Gastrocnemius medialis (tissue), 4 donors: Measurements from ENCODE around the gene PRKD1. TPM values are rescaled to one million over a fixed set of nuclear protein-coding genes. Genes with fewer than 3 reads are reported as not detected.

ENCODE experiments used
- ATAC-seq, 2 donors: fragments of 150-250 bp; one replicate each; pipeline ENCODE4 v1.9.1; 2016
- DNase-seq, 2 donors: peaks; one replicate each; pipeline ENCODE4 v3.0.0-alpha.2; 2019
- H3K27ac ChIP-seq, 4 donors: fragments of 200-600 bp; sonication (generic); 1 replicate in 1 of 4; 2 replicates in 3 of 4; pipeline ENCODE4 v1.5.1; 2016 to 2018; ENCODE audit warnings: mild to moderate bottlenecking in 2 of 4, moderate library complexity in 1 of 4
- H3K27me3 ChIP-seq, 3 donors: fragments of 200-600 bp; sonication (generic) in 2 of 3; 1 replicate in 1 of 3; 2 replicates in 2 of 3; pipeline versions ENCODE4 v1.5.1 to v1.6.0; 2016 to 2019; ENCODE audit warnings: mild to moderate bottlenecking in 1 of 3, moderate library complexity in 1 of 3
- H3K36me3 ChIP-seq, 2 donors: fragments of 200-600 bp; sonication (generic) in 1 of 2; one replicate each; pipeline ENCODE4 v1.5.1; 2017 to 2018
- H3K4me1 ChIP-seq, 2 donors: fragments of 200-600 bp; sonication (generic) in 1 of 2; one replicate each; pipeline ENCODE4 v1.5.1; 2016 to 2017; ENCODE audit warnings: mild to moderate bottlenecking in 2 of 2
- H3K4me3 ChIP-seq, 4 donors: fragments of 200-600 bp; sonication (generic) in 3 of 4; 1 replicate in 1 of 4; 2 replicates in 3 of 4; pipeline ENCODE4 v1.5.1; 2016 to 2019; ENCODE audit warnings: mild to moderate bottlenecking in 2 of 4
- H3K9me3 ChIP-seq, 3 donors: fragments of 200-600 bp; sonication (generic) in 2 of 3; 1 replicate in 1 of 3; 2 replicates in 2 of 3; pipeline ENCODE4 v1.5.1; 2016 to 2019
- POLR2A ChIP-seq, 2 donors: fragments of 450-650 bp; IDR thresholded peaks; one replicate each; pipeline ENCODE4 v1.6.1; 2017; ENCODE audit warnings: antibody characterized with exemption in 2 of 2, mild to moderate bottlenecking in 2 of 2, moderate library complexity in 2 of 2
- in situ Hi-C, 4 donors: fragments of 200-750 bp; cut with MboI; loops; one replicate each; pipeline versions ENCODE4 v1.15.0 to v1.8.0; 2017; ENCODE audit warnings: low sequenced_read_pairs in 4 of 4
- intact Hi-C: fragments of 100-400 bp; cut with DNase I; formaldehyde crosslinking; loops from one replicate; pipeline ENCODE4 v1.15.1; 2023; ENCODE audit warnings: low total_unique reads
- total RNA-seq, 4 donors: library from RNA; depleted of rRNA; stranded (reverse); fragments of >200 nt; gene quantifications; one replicate each; pipeline versions ENCODE4 v1.1.0 to v1.2.3, GENCODE V29; 2016
- TF ChIP-seq, protein P1 (sequence below), 5 experiments: fragments of 450-650 bp in 3 of 5; fragments of 200-600 bp in 2 of 5; sonication (generic) in 2 of 5; IDR thresholded peaks in 4 of 5; conservative IDR thresholded peaks in 1 of 5; 1 replicate in 4 of 5; 2 replicates in 1 of 5; pipeline ENCODE4 v1.5.1; 2016 to 2019; ENCODE audit warnings: antibody characterized with exemption in 5 of 5, mild to moderate bottlenecking in 3 of 5, moderate library complexity in 3 of 5

Gene PRKD1
- total RNA-seq, 4 donors from 2014 or later = 1.5 to 4.1 (median 1.7) TPM

DNA sequence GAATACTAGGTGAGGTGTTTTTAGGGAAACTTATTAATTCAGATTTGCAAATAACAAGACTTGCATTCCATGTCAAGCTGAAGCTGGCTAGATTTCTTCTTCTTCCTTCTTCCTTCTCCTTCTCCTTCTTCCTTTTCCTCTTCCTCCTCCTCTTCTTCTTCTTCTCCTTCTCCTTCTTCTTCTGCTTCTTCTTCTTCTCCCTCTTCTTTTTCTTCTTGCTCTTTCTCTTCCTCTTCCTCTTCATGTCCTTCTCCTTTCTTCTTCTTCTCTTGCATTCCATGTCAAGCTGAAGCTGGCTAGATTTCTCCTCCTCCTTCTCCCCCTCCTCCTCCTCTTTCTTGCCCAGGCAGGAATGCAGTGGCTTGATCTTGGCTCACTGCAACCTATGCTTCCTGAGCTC lies 297.8 kb downstream of the PRKD1 start:
- Histone ChIP-seq H3K27ac (no peak overlapping the region), H3K27me3 (no peaks in the 10 kb centered on the region), H3K9me3 (no peaks in the 10 kb centered on the region), H3K36me3 (no peaks in the 10 kb centered on the region), H3K4me3 (no peak overlapping the region), H3K4me1 (no peaks in the 10 kb centered on the region)
- DNase-seq = no peak
- intact Hi-C loops = no loop called here
- in situ Hi-C loops = no loop called here
- no peak for ATAC-seq
- TF ChIP-seq POLR2A (IDR thresholded peaks at IDR 0.05) = no peak
- TF ChIP-seq, protein P1, sequence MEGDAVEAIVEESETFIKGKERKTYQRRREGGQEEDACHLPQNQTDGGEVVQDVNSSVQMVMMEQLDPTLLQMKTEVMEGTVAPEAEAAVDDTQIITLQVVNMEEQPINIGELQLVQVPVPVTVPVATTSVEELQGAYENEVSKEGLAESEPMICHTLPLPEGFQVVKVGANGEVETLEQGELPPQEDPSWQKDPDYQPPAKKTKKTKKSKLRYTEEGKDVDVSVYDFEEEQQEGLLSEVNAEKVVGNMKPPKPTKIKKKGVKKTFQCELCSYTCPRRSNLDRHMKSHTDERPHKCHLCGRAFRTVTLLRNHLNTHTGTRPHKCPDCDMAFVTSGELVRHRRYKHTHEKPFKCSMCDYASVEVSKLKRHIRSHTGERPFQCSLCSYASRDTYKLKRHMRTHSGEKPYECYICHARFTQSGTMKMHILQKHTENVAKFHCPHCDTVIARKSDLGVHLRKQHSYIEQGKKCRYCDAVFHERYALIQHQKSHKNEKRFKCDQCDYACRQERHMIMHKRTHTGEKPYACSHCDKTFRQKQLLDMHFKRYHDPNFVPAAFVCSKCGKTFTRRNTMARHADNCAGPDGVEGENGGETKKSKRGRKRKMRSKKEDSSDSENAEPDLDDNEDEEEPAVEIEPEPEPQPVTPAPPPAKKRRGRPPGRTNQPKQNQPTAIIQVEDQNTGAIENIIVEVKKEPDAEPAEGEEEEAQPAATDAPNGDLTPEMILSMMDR (IDR thresholded peaks at IDR 0.05 in 4 of 5, conservative IDR thresholded peaks at IDR 0.05 in 1 of 5) = no peak

DNA sequence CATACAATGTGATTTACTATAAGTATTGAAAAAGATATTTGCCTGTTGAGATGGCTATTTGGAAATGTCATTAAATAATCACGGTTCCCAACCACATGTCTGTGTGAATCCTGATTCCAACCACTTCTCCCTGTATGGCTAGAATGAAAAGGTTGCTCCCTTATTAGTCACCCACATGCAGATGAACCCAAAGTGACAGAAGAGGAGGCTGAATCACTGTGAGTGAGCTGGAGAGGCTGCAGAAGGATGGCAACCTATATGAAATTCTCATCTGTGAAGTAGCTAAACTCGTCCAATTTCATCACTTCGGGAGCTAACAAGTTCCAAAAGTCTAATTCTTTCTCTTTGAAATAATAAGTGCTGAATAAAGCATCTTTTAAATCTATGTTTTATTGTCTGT lies 300.5 kb downstream of the PRKD1 start:
- DNase-seq (no peak), ATAC-seq (no peak)
- no peaks in the 10 kb centered on the region for H3K9me3 ChIP-seq
- no peaks in the 10 kb centered on the region for H3K4me1 ChIP-seq
- in situ Hi-C loops = no loop called here
- H3K27me3 ChIP-seq = no peaks in the 10 kb centered on the region
- H3K4me3 ChIP-seq = no peak overlapping the region
- intact Hi-C loops = no loop called here
- H3K36me3 ChIP-seq = no peaks in the 10 kb centered on the region
- no peak overlapping the region for H3K27ac ChIP-seq
- TF ChIP-seq, protein P1 (IDR thresholded peaks at IDR 0.05 in 4 of 5, conservative IDR thresholded peaks at IDR 0.05 in 1 of 5) = no peak
- no peak for TF ChIP-seq POLR2A (IDR thresholded peaks at IDR 0.05)

DNA sequence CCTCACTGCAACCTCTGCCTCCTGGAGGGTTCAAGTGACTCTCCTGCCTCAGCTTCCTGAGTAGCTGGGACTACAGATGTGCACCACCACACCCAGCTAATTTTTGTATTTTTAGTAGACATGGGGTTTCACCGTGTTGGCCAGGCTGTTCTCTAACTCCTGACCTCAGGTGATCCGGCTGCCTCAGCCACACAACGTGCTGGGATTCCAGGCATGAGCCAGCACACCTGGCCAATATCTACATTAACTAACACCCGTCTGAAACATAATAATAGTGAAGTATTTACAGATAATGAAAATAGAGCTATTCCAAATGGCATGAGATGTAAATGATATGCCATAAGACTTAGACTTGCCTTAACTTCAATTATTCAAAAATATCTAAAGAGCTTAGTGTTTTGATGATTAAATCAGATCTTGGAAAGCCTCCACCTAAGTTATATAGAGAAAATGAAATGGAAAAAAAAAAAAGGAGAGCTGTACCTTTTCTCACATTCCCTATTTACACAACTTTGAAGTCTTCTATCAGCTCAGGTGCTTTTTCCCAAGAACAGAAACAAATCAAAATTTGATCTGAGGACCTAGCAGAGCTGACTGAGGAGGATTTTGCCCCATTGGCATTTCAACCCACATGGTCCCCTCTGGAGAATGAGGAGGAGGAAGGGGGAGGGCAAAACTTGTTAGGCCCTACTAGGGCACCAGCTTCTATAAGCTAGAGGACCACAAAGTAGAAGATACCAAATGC lies 309.2 kb downstream of the PRKD1 start:
- no peak for DNase-seq
- in situ Hi-C loops = no loop called here
- intact Hi-C loops = no loop called here
- no peaks in the 10 kb centered on the region for H3K4me1 ChIP-seq
- ATAC-seq = no peak
- TF ChIP-seq, protein P1 (IDR thresholded peaks at IDR 0.05 in 4 of 5, conservative IDR thresholded peaks at IDR 0.05 in 1 of 5) = no peak
- no peak for TF ChIP-seq POLR2A (IDR thresholded peaks at IDR 0.05)
- no peak overlapping the region for H3K4me3 ChIP-seq
- H3K27ac ChIP-seq = no peak overlapping the region
- H3K9me3 ChIP-seq = no peaks in the 10 kb centered on the region
- H3K27me3 ChIP-seq = no peaks in the 10 kb centered on the region
- H3K36me3 ChIP-seq = no peaks in the 10 kb centered on the region

DNA sequence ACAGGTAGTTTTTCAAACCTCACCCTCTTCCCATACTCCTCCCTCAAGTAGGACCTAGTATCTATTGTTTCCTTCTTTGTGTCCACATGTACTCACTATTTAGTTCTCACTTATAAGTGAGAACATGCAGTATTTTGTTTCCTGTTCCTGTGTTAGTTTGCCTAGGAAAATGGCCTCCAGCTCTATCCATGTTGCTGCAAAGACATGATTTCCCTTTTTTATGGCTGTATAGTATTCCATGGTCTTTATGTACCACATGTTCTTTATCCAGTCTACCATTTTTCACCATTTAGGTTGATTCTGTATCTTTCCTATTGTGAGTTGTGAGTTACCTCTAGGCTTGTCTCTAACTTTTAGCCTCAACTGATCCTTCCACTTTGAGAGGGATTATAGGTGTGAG lies 310.7 kb downstream of the PRKD1 start:
- no peaks in the 10 kb centered on the region for H3K4me1 ChIP-seq
- no peak overlapping the region for H3K4me3 ChIP-seq
- no peak overlapping the region for H3K27ac ChIP-seq
- no peak for TF ChIP-seq POLR2A (IDR thresholded peaks at IDR 0.05)
- TF ChIP-seq, protein P1 (IDR thresholded peaks at IDR 0.05 in 4 of 5, conservative IDR thresholded peaks at IDR 0.05 in 1 of 5) = no peak
- intact Hi-C loops (no loop called here), in situ Hi-C loops (no loop called here)
- DNase-seq (no peak), ATAC-seq (no peak)
- no peaks in the 10 kb centered on the region for H3K36me3 ChIP-seq
- H3K27me3 ChIP-seq = no peaks in the 10 kb centered on the region
- no peaks in the 10 kb centered on the region for H3K9me3 ChIP-seq

DNA sequence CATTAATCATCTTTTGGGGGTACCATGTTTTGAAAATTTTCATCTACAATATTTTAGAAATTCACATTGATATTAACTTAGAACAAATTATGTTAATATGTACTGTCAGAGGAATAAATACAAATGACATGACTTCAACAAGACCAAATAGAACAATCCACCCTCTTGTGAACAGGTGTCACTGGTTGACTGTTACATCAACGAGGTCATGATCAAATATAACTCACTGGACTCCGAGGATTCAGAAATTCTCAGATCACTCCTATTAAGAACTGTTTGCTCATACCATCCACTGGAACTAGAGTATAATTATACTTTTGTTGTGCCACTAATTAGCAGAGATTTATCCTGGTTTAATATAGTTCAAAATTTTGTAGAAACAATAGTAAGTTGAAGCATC lies 318.8 kb downstream of the PRKD1 start:
- H3K4me1 ChIP-seq = no peaks in the 10 kb centered on the region
- ATAC-seq = no peak
- no peaks in the 10 kb centered on the region for H3K9me3 ChIP-seq
- H3K27me3 ChIP-seq = no peaks in the 10 kb centered on the region
- H3K4me3 ChIP-seq = no peak overlapping the region
- intact Hi-C loops (no loop called here), in situ Hi-C loops (no loop called here)
- DNase-seq = no peak
- no peaks in the 10 kb centered on the region for H3K36me3 ChIP-seq
- TF ChIP-seq, protein P1 (IDR thresholded peaks at IDR 0.05 in 4 of 5, conservative IDR thresholded peaks at IDR 0.05 in 1 of 5) = no peak
- no peak for TF ChIP-seq POLR2A (IDR thresholded peaks at IDR 0.05)
- no peak overlapping the region for H3K27ac ChIP-seq
